ENCODE data around the gene DENND4B. TPM values are rescaled to one million over a fixed set of nuclear protein-coding genes. Genes with fewer than 3 reads are reported as not detected.

DENND4B gene
- total RNA-seq, 4 donors from 2014 or later, result 42.3 to 121 (median 50.3) TPM

DNA sequence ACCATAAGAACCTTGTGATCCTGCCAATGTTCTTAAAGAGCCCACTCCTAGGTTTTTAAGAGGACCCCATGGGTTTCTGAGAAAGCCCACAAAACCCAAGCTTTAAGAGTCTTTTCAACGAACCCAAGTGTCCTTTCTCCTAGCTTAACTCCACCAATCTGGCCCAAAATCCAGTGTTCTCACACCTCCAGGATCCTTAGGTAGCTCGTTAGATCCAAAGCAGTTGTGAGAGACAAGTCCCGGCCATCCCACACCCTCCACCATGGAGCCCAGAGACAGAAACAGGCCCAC is 1.7 kb downstream of the DENND4B start:
- intact Hi-C loops (cut with DNase I; ENCODE audit: low total_unique reads), result no loop called here
- TF ChIP-seq, protein P1, sequence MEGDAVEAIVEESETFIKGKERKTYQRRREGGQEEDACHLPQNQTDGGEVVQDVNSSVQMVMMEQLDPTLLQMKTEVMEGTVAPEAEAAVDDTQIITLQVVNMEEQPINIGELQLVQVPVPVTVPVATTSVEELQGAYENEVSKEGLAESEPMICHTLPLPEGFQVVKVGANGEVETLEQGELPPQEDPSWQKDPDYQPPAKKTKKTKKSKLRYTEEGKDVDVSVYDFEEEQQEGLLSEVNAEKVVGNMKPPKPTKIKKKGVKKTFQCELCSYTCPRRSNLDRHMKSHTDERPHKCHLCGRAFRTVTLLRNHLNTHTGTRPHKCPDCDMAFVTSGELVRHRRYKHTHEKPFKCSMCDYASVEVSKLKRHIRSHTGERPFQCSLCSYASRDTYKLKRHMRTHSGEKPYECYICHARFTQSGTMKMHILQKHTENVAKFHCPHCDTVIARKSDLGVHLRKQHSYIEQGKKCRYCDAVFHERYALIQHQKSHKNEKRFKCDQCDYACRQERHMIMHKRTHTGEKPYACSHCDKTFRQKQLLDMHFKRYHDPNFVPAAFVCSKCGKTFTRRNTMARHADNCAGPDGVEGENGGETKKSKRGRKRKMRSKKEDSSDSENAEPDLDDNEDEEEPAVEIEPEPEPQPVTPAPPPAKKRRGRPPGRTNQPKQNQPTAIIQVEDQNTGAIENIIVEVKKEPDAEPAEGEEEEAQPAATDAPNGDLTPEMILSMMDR (IDR thresholded peaks at IDR 0.05), result no peak
- TF ChIP-seq EP300 (IDR thresholded peaks at IDR 0.05; ENCODE audit: low read depth), result no peak
- no peak for TF ChIP-seq POLR2A (IDR thresholded peaks at IDR 0.05)
- TF ChIP-seq POLR2AphosphoS5 (IDR thresholded peaks at IDR 0.05), result no peak
- DNase-seq, result no peak
- Histone ChIP-seq H3K4me1 (peaks cover 0 to 15% (median 11%) of the 10 kb centered on the region in 4 donors), H3K36me3 (peaks cover 0 to 18% (median 8%) of the 10 kb centered on the region in 4 donors), H3K27me3 (no peaks in the 10 kb centered on the region), H3K4me3 (peak overlapping the region in 2 of 4 donors; percentile 91 to 97), H3K9me3 (no peaks in the 10 kb centered on the region), H3K27ac (peak overlapping the region; percentile 97 to 99 (median 99))
- in situ Hi-C loops (cut with MboI; ENCODE audit: low pct_ligation_motif_present in 1 of 4, low pct_unique_long_range_greater_than_20kb in 1 of 4, low sequenced_read_pairs in 3 of 4), result loop anchor here in 2 of 4 donors (25.0 kb wide), 1 partner anchor 132 kb away; no protein-coding TSS in a partner anchor
- 43 to 64% methylated on average over 2 to 3 of the region's 3 CpGs for WGBS, 2 donors (ENCODE audit: low coverage in 1 of 2)

DNA sequence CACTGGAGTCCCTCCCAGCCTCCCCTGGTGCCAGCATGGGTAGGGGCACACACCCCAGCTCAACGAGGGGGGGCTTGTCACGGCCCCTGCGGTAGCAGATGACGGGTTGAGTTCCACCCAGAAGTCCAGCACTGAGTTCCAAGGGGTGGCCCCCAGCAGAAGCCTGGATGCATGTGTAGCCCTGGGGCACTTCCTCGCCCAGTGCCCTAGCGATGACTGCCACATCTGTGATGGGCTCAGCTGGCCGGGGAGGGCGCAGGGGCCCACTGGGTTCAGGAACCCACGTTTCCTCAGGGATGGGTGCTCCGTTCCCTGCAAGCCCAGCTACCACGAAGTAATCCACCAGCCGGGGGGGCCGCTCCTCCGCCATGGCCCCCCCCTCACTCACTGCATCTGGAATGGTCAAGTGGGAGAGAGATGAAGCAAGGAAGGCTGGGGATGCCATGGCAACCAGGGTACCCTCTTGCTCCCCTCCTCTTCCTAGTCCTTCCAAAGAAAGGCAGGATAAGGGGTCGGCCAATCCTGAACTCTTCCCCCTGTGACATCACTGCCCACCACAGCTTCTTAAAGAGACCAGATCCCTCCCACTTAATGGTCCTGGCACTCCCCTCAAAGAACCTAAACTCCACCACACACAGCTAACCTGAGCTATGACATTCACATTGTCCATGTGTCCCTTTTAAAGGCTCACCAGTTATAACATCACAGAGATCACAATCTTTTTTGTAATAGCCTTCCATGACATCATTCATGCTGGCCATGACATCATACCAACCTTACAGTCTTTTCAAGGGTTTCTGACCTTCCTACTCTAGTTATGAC is 2.3 kb downstream of the DENND4B start:
- Histone ChIP-seq H3K4me1 (peaks cover 0 to 15% (median 11%) of the 10 kb centered on the region in 4 donors), H3K9me3 (no peaks in the 10 kb centered on the region), H3K27me3 (no peaks in the 10 kb centered on the region), H3K4me3 (peak overlapping the region in 1 of 4 donors; percentile 91), H3K27ac (peak overlapping the region; percentile 97 to 99 (median 99)), H3K36me3 (peaks cover 0 to 15% (median 6%) of the 10 kb centered on the region in 4 donors)
- DNase-seq, result no peak
- in situ Hi-C loops (cut with MboI; ENCODE audit: low pct_ligation_motif_present in 1 of 4, low pct_unique_long_range_greater_than_20kb in 1 of 4, low sequenced_read_pairs in 3 of 4), result loop anchor here in 2 of 4 donors (25.0 kb wide), 1 partner anchor 132 kb away; no protein-coding TSS in a partner anchor
- 85% methylated on average over 15 of the region's 15 CpGs; no CpG with 5 or more reads in 1 of the 2 donors for WGBS, 2 donors (ENCODE audit: low coverage in 1 of 2)
- intact Hi-C loops (cut with DNase I; ENCODE audit: low total_unique reads), result no loop called here
- TF ChIP-seq, protein P1 (IDR thresholded peaks at IDR 0.05), result no peak
- TF ChIP-seq POLR2AphosphoS5 (IDR thresholded peaks at IDR 0.05) (no peak), POLR2A (IDR thresholded peaks at IDR 0.05) (no peak), EP300 (IDR thresholded peaks at IDR 0.05; ENCODE audit: low read depth) (no peak)

DNA sequence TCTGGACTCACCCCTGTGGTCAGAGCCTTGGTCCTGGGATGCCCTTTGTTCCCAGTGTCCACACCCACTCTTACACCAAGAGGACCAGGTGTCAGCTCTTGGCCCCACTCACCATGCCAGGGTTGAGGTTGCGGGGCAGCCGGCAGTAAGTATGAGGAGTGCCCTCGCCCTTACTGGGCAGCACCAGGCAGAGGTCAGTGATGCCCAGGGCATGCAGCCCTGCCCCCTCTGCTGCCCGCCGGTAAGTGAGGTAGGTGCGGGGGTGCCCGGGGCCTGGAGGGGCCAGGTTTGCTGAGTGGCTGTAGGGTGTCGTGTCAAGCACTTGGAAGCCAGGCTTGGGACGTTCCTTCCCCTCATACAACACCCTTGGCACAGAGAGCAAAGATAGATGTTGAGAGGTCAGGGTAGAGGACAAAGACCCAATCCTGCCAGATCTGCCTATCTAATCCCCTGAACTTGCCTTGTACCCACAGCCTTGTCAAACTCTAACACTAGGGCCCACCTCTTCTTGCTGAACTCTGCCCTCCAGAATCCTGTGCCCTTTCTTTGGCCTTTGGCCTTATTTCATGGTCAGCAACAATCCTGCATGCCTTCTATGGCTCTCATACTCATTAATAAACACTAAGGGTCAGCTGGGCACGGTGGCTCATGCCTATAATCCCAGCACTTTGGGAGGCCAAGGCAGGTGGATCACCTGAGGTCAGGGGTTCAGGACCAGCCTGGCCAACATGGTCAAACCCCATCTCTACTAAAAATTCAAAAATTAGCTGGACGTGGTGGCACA is 3.6 kb downstream of the DENND4B start:
- Histone ChIP-seq H3K4me1 (peaks cover 0 to 15% (median 11%) of the 10 kb centered on the region in 4 donors), H3K27ac (no peak overlapping the region), H3K9me3 (no peaks in the 10 kb centered on the region), H3K27me3 (no peaks in the 10 kb centered on the region), H3K36me3 (peaks cover 0 to 4% (median under 1%) of the 10 kb centered on the region in 4 donors), H3K4me3 (no peak overlapping the region)
- intact Hi-C loops (cut with DNase I; ENCODE audit: low total_unique reads), result no loop called here
- in situ Hi-C loops (cut with MboI; ENCODE audit: low pct_ligation_motif_present in 1 of 4, low pct_unique_long_range_greater_than_20kb in 1 of 4, low sequenced_read_pairs in 3 of 4), result loop anchor here in 2 of 4 donors (25.0 kb wide), 1 partner anchor 131 kb away; no protein-coding TSS in a partner anchor
- no peak for DNase-seq
- no peak for TF ChIP-seq POLR2AphosphoS5 (IDR thresholded peaks at IDR 0.05)
- 62 to 93% methylated on average over 2 to 11 of the region's 11 CpGs for WGBS, 2 donors (ENCODE audit: low coverage in 1 of 2)

DNA sequence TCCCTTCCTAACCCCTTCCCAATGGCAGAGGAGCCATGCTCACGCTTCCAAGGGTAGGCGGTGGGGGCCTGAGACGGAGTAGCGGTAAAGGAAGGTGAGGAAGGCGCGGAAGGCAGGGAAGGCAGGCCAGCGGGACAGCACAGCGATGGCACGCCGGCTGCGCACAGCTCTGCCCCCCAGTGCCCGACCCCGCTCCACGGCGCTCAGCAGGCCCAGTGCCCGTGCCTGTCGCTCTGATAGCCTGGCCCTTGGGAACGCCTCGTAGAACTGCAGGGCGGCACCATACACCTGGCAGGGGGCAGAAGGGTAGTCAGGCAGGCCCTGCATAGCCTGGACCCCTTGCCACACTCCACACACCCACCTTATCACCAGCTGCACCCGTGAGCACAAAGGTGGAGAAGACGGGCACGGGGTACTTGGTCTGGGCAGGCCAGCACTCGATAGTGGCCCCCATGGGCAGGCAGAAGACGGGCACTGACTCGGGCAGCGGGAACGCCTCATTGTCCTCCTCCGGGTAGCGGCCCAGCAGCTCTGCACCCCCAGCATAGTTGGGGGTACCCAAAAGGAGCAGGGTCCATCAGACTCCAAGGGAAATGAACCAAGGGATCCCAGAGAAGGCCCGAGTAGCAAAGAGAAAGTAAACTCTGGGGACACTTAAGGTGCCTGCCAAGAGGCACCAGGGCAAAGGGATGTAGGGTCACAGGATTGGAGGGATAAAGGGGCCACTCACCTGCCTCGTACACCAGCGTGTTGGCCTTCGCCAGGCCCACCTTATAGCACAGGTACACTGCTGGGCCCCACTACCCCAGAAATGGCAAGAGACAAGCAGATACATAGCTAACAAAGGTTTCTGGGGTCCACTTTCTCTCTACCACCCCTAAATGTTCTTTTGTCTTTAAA is 4.4 kb downstream of the DENND4B start:
- peaks cover 0 to 15% (median 11%) of the 10 kb centered on the region in 4 donors for H3K4me1 ChIP-seq
- no peaks in the 10 kb centered on the region for H3K9me3 ChIP-seq
- peaks cover 0 to 6% (median 2%) of the 10 kb centered on the region in 4 donors for H3K36me3 ChIP-seq
- no peak for DNase-seq
- 95 to 100% methylated on average over 3 to 34 of the region's 34 CpGs for WGBS, 2 donors (ENCODE audit: low coverage in 1 of 2)
- TF ChIP-seq, protein P1 (IDR thresholded peaks at IDR 0.05), result no peak
- TF ChIP-seq EP300 (IDR thresholded peaks at IDR 0.05; ENCODE audit: low read depth) (no peak), POLR2A (IDR thresholded peaks at IDR 0.05) (no peak), POLR2AphosphoS5 (IDR thresholded peaks at IDR 0.05) (no peak)
- H3K27ac ChIP-seq, result no peak overlapping the region
- intact Hi-C loops (cut with DNase I; ENCODE audit: low total_unique reads) (no loop called here), in situ Hi-C loops (cut with MboI; ENCODE audit: low pct_ligation_motif_present in 1 of 4, low pct_unique_long_range_greater_than_20kb in 1 of 4, low sequenced_read_pairs in 3 of 4) (loop anchor here in 2 of 4 donors (25.0 kb wide), 1 partner anchor 130 kb away; no protein-coding TSS in a partner anchor)
- no peak overlapping the region for H3K4me3 ChIP-seq
- H3K27me3 ChIP-seq, result no peaks in the 10 kb centered on the region
